H1 (cell line): ENCODE results near the gene KIAA0930.

Source experiments
- ATF3 ChIP-seq: IDR thresholded peaks from 2 replicates; pipeline ENCODE4 v1.6.1; 2011; ENCODE audit warnings: low read depth, mild to moderate bottlenecking, low read length; ENCODE audit not compliant: insufficient read depth
- CHD1 ChIP-seq: IDR thresholded peaks from 2 replicates; pipeline ENCODE4 v1.6.1; 2012; ENCODE audit warnings: low read depth, low read length, improper control_type of control experiment
- EZH2 ChIP-seq: fragments of 200-600 bp; sonication (generic); IDR thresholded peaks from 2 replicates; pipeline ENCODE4 v1.7.1; 2012; ENCODE audit warnings: low read depth, mild to moderate bottlenecking, moderate library complexity, low read length, inconsistent platforms; ENCODE audit not compliant: severe bottlenecking
- HDAC6 ChIP-seq: IDR thresholded peaks from one replicate; pipeline ENCODE4 v1.7.1; 2012; ENCODE audit warnings: low read depth, mild to moderate bottlenecking, inconsistent platforms, low read length, moderate library complexity
- SUZ12 ChIP-seq: fragments of 200-600 bp; sonication (generic); IDR thresholded peaks from 2 replicates; pipeline ENCODE4 v1.6.1; 2012; ENCODE audit warnings: mild to moderate bottlenecking, inconsistent platforms, low read length, moderate library complexity, mixed read lengths
- TF ChIP-seq, protein P1 (sequence below), 3 experiments: IDR thresholded peaks; 1 replicate in 2 of 3; 2 replicates in 1 of 3; pipeline versions ENCODE4 v1.5.1 to v1.6.1; 2011; ENCODE audit warnings: low read length in 3 of 3, mild to moderate bottlenecking in 3 of 3, inconsistent platforms in 2 of 3, low read depth in 1 of 3, moderate library complexity in 1 of 3; ENCODE audit not compliant: insufficient read depth in 1 of 3; ENCODE audit errors: control extremely low read depth in 1 of 3

- TF ChIP-seq HDAC6 (no peak), CHD1 (no peak), SUZ12 (no peak), EZH2 (no peak), ATF3 (no peak)
- TF ChIP-seq, protein P1, sequence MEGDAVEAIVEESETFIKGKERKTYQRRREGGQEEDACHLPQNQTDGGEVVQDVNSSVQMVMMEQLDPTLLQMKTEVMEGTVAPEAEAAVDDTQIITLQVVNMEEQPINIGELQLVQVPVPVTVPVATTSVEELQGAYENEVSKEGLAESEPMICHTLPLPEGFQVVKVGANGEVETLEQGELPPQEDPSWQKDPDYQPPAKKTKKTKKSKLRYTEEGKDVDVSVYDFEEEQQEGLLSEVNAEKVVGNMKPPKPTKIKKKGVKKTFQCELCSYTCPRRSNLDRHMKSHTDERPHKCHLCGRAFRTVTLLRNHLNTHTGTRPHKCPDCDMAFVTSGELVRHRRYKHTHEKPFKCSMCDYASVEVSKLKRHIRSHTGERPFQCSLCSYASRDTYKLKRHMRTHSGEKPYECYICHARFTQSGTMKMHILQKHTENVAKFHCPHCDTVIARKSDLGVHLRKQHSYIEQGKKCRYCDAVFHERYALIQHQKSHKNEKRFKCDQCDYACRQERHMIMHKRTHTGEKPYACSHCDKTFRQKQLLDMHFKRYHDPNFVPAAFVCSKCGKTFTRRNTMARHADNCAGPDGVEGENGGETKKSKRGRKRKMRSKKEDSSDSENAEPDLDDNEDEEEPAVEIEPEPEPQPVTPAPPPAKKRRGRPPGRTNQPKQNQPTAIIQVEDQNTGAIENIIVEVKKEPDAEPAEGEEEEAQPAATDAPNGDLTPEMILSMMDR (IDR thresholded peaks at IDR 0.05; ENCODE audit: control extremely low read depth in 1 of 3, insufficient read depth in 1 of 3, low read depth in 1 of 3, low read length in 3 of 3): no peak
These were observed 91.0 kb downstream of the KIAA0930 start for GRCh38 chr22:45149671-45150070.
